Liver (tissue), 3 donors: Measurements from ENCODE around the gene SEC22B.
"Not testable (repeated sequence)": the region's sequence is repeated elsewhere in the genome, so short reads cannot be mapped to it uniquely, and the experiment has no call there.

Source experiments
- ATF3 ChIP-seq: IDR thresholded peaks from 2 replicates; pipeline ENCODE4 v1.6.1; 2016; ENCODE audit warnings: antibody characterized with exemption
- EGR1 ChIP-seq, 2 donors: IDR thresholded peaks; 2 replicates each; pipeline ENCODE4 v1.6.1; 2016 to 2018; ENCODE audit warnings: antibody characterized with exemption in 2 of 2, low read depth in 2 of 2
- FOXA1 ChIP-seq: IDR thresholded peaks from 2 replicates; pipeline ENCODE4 v1.6.1; 2016; ENCODE audit warnings: antibody characterized with exemption
- GABPA ChIP-seq, 2 donors: IDR thresholded peaks in 1 of 2; conservative IDR thresholded peaks in 1 of 2; 2 replicates each; pipeline ENCODE4 v1.6.1; 2016; ENCODE audit warnings: antibody characterized with exemption in 2 of 2, mild to moderate bottlenecking in 1 of 2, moderate library complexity in 1 of 2
- JUND ChIP-seq, 2 donors: IDR thresholded peaks; 2 replicates each; pipeline ENCODE4 v1.6.1; 2016; ENCODE audit warnings: antibody characterized with exemption in 2 of 2
- RAD21 ChIP-seq, 2 donors: IDR thresholded peaks; 2 replicates each; pipeline ENCODE4 v1.6.1; 2016; ENCODE audit warnings: antibody characterized with exemption in 2 of 2, mild to moderate bottlenecking in 2 of 2
- REST ChIP-seq: IDR thresholded peaks from 2 replicates; pipeline ENCODE4 v1.6.1; 2016; ENCODE audit warnings: antibody characterized with exemption, mild to moderate bottlenecking
- RXRA ChIP-seq, 2 donors: IDR thresholded peaks; 2 replicates each; pipeline ENCODE4 v1.6.1; 2017 to 2018; ENCODE audit warnings: antibody characterized with exemption in 2 of 2, mild to moderate bottlenecking in 1 of 2
- SP1 ChIP-seq: IDR thresholded peaks from 2 replicates; pipeline ENCODE4 v1.6.1; 2018; ENCODE audit warnings: antibody characterized with exemption, mild to moderate bottlenecking
- TAF1 ChIP-seq: conservative IDR thresholded peaks from 2 replicates; pipeline ENCODE4 v1.6.1; 2016; ENCODE audit warnings: antibody characterized with exemption, mild to moderate bottlenecking
- YY1 ChIP-seq: IDR thresholded peaks from 2 replicates; pipeline ENCODE4 v1.6.1; 2016; ENCODE audit warnings: antibody characterized with exemption, mild to moderate bottlenecking
- TF ChIP-seq, protein P1 (sequence below): IDR thresholded peaks from 2 replicates; pipeline ENCODE4 v1.6.1; 2016; ENCODE audit warnings: antibody characterized with exemption
- TF ChIP-seq, protein P2 (sequence below): fragments of 150-350 bp; IDR thresholded peaks from 2 replicates; pipeline ENCODE4 v1.5.1; 2017; ENCODE audit warnings: improper control_type of control experiment, low read depth, low read length; ENCODE audit not compliant: missing input control
- donor health status: healthy.
- donor health status: healthy.

- TF ChIP-seq, protein P1, sequence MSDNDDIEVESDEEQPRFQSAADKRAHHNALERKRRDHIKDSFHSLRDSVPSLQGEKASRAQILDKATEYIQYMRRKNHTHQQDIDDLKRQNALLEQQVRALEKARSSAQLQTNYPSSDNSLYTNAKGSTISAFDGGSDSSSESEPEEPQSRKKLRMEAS: not testable (repeated sequence)
- TF ChIP-seq RXRA (IDR thresholded peaks at IDR 0.05); REST; TAF1; RAD21 (IDR thresholded peaks at IDR 0.05); SP1; EGR1 (IDR thresholded peaks at IDR 0.05; ENCODE audit: low read depth in 2 of 2); YY1; FOXA1; GABPA (IDR thresholded peaks at IDR 0.05 in 1 of 2, conservative IDR thresholded peaks at IDR 0.05 in 1 of 2); ATF3; JUND (IDR thresholded peaks at IDR 0.05): not testable (repeated sequence)
- TF ChIP-seq, protein P2, sequence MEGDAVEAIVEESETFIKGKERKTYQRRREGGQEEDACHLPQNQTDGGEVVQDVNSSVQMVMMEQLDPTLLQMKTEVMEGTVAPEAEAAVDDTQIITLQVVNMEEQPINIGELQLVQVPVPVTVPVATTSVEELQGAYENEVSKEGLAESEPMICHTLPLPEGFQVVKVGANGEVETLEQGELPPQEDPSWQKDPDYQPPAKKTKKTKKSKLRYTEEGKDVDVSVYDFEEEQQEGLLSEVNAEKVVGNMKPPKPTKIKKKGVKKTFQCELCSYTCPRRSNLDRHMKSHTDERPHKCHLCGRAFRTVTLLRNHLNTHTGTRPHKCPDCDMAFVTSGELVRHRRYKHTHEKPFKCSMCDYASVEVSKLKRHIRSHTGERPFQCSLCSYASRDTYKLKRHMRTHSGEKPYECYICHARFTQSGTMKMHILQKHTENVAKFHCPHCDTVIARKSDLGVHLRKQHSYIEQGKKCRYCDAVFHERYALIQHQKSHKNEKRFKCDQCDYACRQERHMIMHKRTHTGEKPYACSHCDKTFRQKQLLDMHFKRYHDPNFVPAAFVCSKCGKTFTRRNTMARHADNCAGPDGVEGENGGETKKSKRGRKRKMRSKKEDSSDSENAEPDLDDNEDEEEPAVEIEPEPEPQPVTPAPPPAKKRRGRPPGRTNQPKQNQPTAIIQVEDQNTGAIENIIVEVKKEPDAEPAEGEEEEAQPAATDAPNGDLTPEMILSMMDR: not testable (repeated sequence)
Observed at GRCh38 chr1:120144169-120144568, 32.2 kb downstream of the SEC22B start.
